Measurements from ENCODE around the gene ELOVL1.

Gene ELOVL1

DNA sequence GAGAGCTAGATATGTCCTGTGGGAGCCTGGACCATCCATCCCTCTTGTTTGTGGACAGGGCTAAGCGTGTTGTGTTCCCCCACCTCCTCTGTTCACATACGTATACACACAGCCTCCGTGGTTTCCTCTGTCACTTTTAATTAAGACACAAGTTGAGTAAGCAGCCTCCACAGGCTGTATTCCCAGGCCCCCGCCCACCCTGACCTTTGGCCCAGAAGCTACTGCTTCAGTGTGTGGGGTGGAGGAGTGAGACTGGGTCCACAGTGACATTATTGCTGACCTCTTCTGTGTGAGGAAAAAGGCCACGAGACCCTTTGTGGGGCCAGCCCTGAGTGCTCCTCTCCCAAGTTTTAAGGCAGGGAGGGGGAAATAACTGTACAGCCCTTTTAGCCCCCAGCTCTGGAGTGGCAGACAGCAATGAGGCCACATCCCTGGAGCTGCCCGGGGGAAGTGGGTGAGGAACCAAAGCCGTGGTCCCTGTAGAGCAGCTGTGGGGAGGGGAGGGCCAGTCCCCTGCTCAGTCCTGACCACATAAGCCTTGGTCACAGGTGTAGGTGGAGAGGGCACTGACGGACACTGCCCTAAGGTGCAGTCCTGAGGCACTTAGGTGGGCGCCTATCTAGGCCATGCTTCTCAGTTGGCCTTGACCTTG, 4.4 kb downstream of the ELOVL1 start:
- H3K4me3 ChIP-seq (ENCODE audit: insufficient read depth, low read length, poor library complexity, severe bottlenecking): no peak overlapping the region
- no peak overlapping the region for H3K27ac ChIP-seq (ENCODE audit: low read depth, low read length)
- no peaks in the 10 kb centered on the region for H3K9me2 ChIP-seq (replicated peaks; ENCODE audit: insufficient read depth, low read length)
- no peak for TF ChIP-seq EZH2phosphoT487 (conservative IDR thresholded peaks at IDR 0.05; ENCODE audit: low read length)
- TF ChIP-seq, protein P1, sequence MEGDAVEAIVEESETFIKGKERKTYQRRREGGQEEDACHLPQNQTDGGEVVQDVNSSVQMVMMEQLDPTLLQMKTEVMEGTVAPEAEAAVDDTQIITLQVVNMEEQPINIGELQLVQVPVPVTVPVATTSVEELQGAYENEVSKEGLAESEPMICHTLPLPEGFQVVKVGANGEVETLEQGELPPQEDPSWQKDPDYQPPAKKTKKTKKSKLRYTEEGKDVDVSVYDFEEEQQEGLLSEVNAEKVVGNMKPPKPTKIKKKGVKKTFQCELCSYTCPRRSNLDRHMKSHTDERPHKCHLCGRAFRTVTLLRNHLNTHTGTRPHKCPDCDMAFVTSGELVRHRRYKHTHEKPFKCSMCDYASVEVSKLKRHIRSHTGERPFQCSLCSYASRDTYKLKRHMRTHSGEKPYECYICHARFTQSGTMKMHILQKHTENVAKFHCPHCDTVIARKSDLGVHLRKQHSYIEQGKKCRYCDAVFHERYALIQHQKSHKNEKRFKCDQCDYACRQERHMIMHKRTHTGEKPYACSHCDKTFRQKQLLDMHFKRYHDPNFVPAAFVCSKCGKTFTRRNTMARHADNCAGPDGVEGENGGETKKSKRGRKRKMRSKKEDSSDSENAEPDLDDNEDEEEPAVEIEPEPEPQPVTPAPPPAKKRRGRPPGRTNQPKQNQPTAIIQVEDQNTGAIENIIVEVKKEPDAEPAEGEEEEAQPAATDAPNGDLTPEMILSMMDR (IDR thresholded peaks at IDR 0.05; ENCODE audit: insufficient read depth, low read length, poor library complexity, severe bottlenecking): no peak
- peaks cover 8% of the 10 kb centered on the region; the same call in 1 of the 2 replicates for H3K36me3 ChIP-seq (ENCODE audit: low read length)
- H3K4me2 ChIP-seq (ENCODE audit: low read depth, low read length, poor library complexity, severe bottlenecking): no peak overlapping the region
- no peaks in the 10 kb centered on the region for H4K20me1 ChIP-seq (ENCODE audit: low read depth, low read length)
- peaks cover 40% of the 10 kb centered on the region for H3K79me2 ChIP-seq (ENCODE audit: insufficient read depth, low read length)
- no peak overlapping the region for H2AFZ ChIP-seq (ENCODE audit: low read depth, low read length, severe bottlenecking)
- peaks cover 35% of the 10 kb centered on the region for H3F3A ChIP-seq (ENCODE audit: insufficient read depth)
- no peaks in the 10 kb centered on the region for H3K9me3 ChIP-seq (ENCODE audit: insufficient read depth, low read length)
- H3K9ac ChIP-seq (ENCODE audit: low read length): no peak overlapping the region
- H3K27me3 ChIP-seq (ENCODE audit: low read length): no peaks in the 10 kb centered on the region

GRCh38 chr1:43360616-43361015, 7.2 kb downstream of the ELOVL1 start:
- Histone ChIP-seq H2AFZ (ENCODE audit: low read depth, low read length, severe bottlenecking) (no peak overlapping the region), H3F3A (ENCODE audit: insufficient read depth) (peaks cover 35% of the 10 kb centered on the region), H3K9me3 (ENCODE audit: insufficient read depth, low read length) (no peaks in the 10 kb centered on the region), H3K9me2 (replicated peaks; ENCODE audit: insufficient read depth, low read length) (no peaks in the 10 kb centered on the region), H3K4me3 (ENCODE audit: insufficient read depth, low read length, poor library complexity, severe bottlenecking) (no peak overlapping the region), H3K36me3 (ENCODE audit: low read length) (peaks cover 8% of the 10 kb centered on the region; the same call in 1 of the 2 replicates), H4K20me1 (ENCODE audit: low read depth, low read length) (no peaks in the 10 kb centered on the region), H3K9ac (ENCODE audit: low read length) (peak overlapping the region; percentile 95; the same call in 1 of the 2 replicates), H3K27ac (ENCODE audit: low read depth, low read length) (no peak overlapping the region), H3K4me2 (ENCODE audit: low read depth, low read length, poor library complexity, severe bottlenecking) (peak overlapping the region; percentile 66), H3K27me3 (ENCODE audit: low read length) (no peaks in the 10 kb centered on the region), H3K79me2 (ENCODE audit: insufficient read depth, low read length) (peaks cover 21% of the 10 kb centered on the region)
- no peak for TF ChIP-seq EZH2phosphoT487 (conservative IDR thresholded peaks at IDR 0.05; ENCODE audit: low read length)
- TF ChIP-seq, protein P1 (IDR thresholded peaks at IDR 0.05; ENCODE audit: insufficient read depth, low read length, poor library complexity, severe bottlenecking): no peak

GRCh38 chr1:43359696-43360095, 8.1 kb downstream of the ELOVL1 start:
- H3K9ac ChIP-seq (ENCODE audit: low read length): peak overlapping the region; percentile 95
- H3K9me3 ChIP-seq (ENCODE audit: insufficient read depth, low read length): no peaks in the 10 kb centered on the region
- no peaks in the 10 kb centered on the region for H4K20me1 ChIP-seq (ENCODE audit: low read depth, low read length)
- H3K27ac ChIP-seq (ENCODE audit: low read depth, low read length): peak overlapping the region; percentile 68
- no peaks in the 10 kb centered on the region for H3K9me2 ChIP-seq (replicated peaks; ENCODE audit: insufficient read depth, low read length)
- peak overlapping the region; percentile 66 for H3K4me2 ChIP-seq (ENCODE audit: low read depth, low read length, poor library complexity, severe bottlenecking)
- peaks cover 32% of the 10 kb centered on the region for H3F3A ChIP-seq (ENCODE audit: insufficient read depth)
- H3K79me2 ChIP-seq (ENCODE audit: insufficient read depth, low read length): peaks cover 19% of the 10 kb centered on the region
- H3K36me3 ChIP-seq (ENCODE audit: low read length): peaks cover 8% of the 10 kb centered on the region; the same call in 1 of the 2 replicates
- TF ChIP-seq, protein P1 (IDR thresholded peaks at IDR 0.05; ENCODE audit: insufficient read depth, low read length, poor library complexity, severe bottlenecking): no peak
- no peak for TF ChIP-seq EZH2phosphoT487 (conservative IDR thresholded peaks at IDR 0.05; ENCODE audit: low read length)
- H3K4me3 ChIP-seq (ENCODE audit: insufficient read depth, low read length, poor library complexity, severe bottlenecking): peak overlapping the region; percentile 94
- H2AFZ ChIP-seq (ENCODE audit: low read depth, low read length, severe bottlenecking): no peak overlapping the region
- H3K27me3 ChIP-seq (ENCODE audit: low read length): no peaks in the 10 kb centered on the region
